Measurements from ENCODE around the gene PHYHD1. TPM values are rescaled to one million over a fixed set of nuclear protein-coding genes. Genes with fewer than 3 reads are reported as not detected.

PHYHD1 gene
- total RNA-seq, 1 experiment from 2014 or later = 18.0 TPM

GRCh38 chr9:128881884-128882676, 38.7 kb upstream of the PHYHD1 start, which contains the start of the genes KYAT1 and LRRC8A:
KYAT1 (minus strand) TSS chr9:128881950; CDS start chr9:128845405, 36,545 bp downstream.
LRRC8A (plus strand) TSS chr9:128882133; CDS start chr9:128907165, 25,032 bp downstream.
- Histone ChIP-seq H4K5ac (ENCODE audit: insufficient read length, low read depth, low read length) (no peak within 1 kb of the TSS), H3K14ac (ENCODE audit: insufficient read depth, low read length) (peak within 1 kb of the TSS; percentile 66), H2BK12ac (ENCODE audit: insufficient read length, low read depth, low read length) (no peak within 1 kb of the TSS), H3K23ac (ENCODE audit: insufficient read length, low read depth, low read length) (no peak within 1 kb of the TSS), H3K9ac (ENCODE audit: extremely low read depth, insufficient read length, low read length) (peak within 1 kb of the TSS; percentile 91), H3K4me2 (ENCODE audit: insufficient read depth, insufficient read length, low read length) (peak within 1 kb of the TSS; percentile 58), H3K79me1 (ENCODE audit: insufficient read depth, low read depth, low read length, poor library complexity, severe bottlenecking) (peaks cover 4% of the 10 kb centered on the region), H2BK5ac (ENCODE audit: insufficient read length, low read length) (no peak within 1 kb of the TSS), H3K23me2 (ENCODE audit: insufficient read length, low read depth, low read length, poor library complexity, severe bottlenecking) (peaks cover 11% of the 10 kb centered on the region), H3K4me1 (ENCODE audit: insufficient read depth, low read length) (peaks cover 3% of the 10 kb centered on the region; the same call in 1 of the 2 replicates), H3K27me3 (ENCODE audit: insufficient read depth, low read length) (no peaks in the 10 kb centered on the region), H3K4ac (ENCODE audit: low read depth, low read length) (no peak within 1 kb of the TSS; the same call in 1 of the 2 replicates), H2AFZ (ENCODE audit: low read length) (no peak within 1 kb of the TSS), H4K20me1 (ENCODE audit: control insufficient read depth, insufficient read depth, insufficient read length) (no peaks in the 10 kb centered on the region), H2BK120ac (ENCODE audit: low read depth, low read length, poor library complexity, severe bottlenecking) (no peak within 1 kb of the TSS), H2AK5ac (ENCODE audit: insufficient read length, low read length) (no peak within 1 kb of the TSS), H2BK20ac (ENCODE audit: low read depth, low read length, poor library complexity, severe bottlenecking) (no peak within 1 kb of the TSS), H4K8ac (replicated peaks; ENCODE audit: insufficient read length, low read depth, low read length) (no peak within 1 kb of the TSS), H3K9me3 (ENCODE audit: control insufficient read depth, low read depth, low read length) (no peaks in the 10 kb centered on the region), H3K56ac (ENCODE audit: insufficient read length, low read depth, low read length) (no peak within 1 kb of the TSS), H4K91ac (ENCODE audit: insufficient read length, low read depth, low read length) (no peak within 1 kb of the TSS), H3T11ph (ENCODE audit: low read length) (no peak within 1 kb of the TSS), H3K27ac (ENCODE audit: insufficient read length, low read depth, low read length) (peak within 1 kb of the TSS; percentile 35), H3K18ac (ENCODE audit: insufficient read length, low read depth, low read length) (peak within 1 kb of the TSS; percentile 7), H2BK15ac (ENCODE audit: low read depth, low read length) (no peak within 1 kb of the TSS), H3K79me2 (ENCODE audit: insufficient read depth, low read length) (peaks cover 35% of the 10 kb centered on the region; the same call in 1 of the 2 replicates)
- peak; percentile 97 for DNase-seq
- Mint-ChIP-seq H3K9me3 (no peaks in the 10 kb centered on the region; a peak in 1 of 5 replicates), H3K27ac (peak within 1 kb of the TSS; percentile 96 to 99 (median 98)), H3K36me3 (ENCODE audit: insufficient read depth in 1 of 3, low read depth in 3 of 3) (peaks cover 22 to 35% (median 26%) of the 10 kb centered on the region in 3 experiments), H3K4me3 (peak within 1 kb of the TSS; percentile 95 to 99), H3K27me3 (ENCODE audit: low read depth) (peaks cover 2% of the 10 kb centered on the region; the same call in 1 of the 2 replicates), H3K4me1 (peaks cover 33 to 34% of the 10 kb centered on the region in 2 experiments)
- WGBS (ENCODE audit: extremely low coverage, insufficient read length, low lambda C conversion rate) = no CpG with 5 or more reads among the region's 70 CpGs
- TF ChIP-seq, protein P1, sequence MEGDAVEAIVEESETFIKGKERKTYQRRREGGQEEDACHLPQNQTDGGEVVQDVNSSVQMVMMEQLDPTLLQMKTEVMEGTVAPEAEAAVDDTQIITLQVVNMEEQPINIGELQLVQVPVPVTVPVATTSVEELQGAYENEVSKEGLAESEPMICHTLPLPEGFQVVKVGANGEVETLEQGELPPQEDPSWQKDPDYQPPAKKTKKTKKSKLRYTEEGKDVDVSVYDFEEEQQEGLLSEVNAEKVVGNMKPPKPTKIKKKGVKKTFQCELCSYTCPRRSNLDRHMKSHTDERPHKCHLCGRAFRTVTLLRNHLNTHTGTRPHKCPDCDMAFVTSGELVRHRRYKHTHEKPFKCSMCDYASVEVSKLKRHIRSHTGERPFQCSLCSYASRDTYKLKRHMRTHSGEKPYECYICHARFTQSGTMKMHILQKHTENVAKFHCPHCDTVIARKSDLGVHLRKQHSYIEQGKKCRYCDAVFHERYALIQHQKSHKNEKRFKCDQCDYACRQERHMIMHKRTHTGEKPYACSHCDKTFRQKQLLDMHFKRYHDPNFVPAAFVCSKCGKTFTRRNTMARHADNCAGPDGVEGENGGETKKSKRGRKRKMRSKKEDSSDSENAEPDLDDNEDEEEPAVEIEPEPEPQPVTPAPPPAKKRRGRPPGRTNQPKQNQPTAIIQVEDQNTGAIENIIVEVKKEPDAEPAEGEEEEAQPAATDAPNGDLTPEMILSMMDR (conservative IDR thresholded peaks at IDR 0.05) = no peak
